DND-41 (cell line): ENCODE measurements around the gene MIPEP.

Source experiments
- CTCF ChIP-seq: IDR thresholded peaks from 2 replicates; pipeline ENCODE4 v1.5.1; 2012; ENCODE audit warnings: borderline replicate concordance, low read length, moderate library complexity, mild to moderate bottlenecking; ENCODE audit not compliant: poor library complexity, severe bottlenecking; ENCODE audit errors: extremely low read depth
- EZH2 ChIP-seq: IDR thresholded peaks from 3 replicates; pipeline ENCODE4 v1.6.1; 2012; ENCODE audit warnings: borderline replicate concordance, low read depth, mild to moderate bottlenecking, moderate library complexity, low read length, inconsistent platforms; ENCODE audit not compliant: severe bottlenecking

DNA sequence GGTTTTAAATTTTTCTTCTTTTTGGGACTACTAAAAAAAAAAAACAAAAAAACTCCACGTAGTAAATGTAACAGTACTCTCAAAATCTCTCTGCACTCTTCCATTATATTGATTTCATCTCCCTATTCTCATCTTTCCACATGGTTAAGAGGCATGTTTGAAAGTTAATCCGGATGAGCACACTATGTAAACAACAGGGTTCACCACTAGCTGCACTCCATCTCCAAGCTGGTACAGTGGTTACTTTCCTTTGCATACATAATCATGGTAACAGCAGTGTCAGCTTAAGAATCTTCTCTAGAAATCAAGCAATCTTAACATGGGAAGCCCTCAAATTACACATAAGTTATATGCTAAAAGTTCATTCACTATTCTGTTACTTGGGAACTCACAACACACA lies 92.6 kb downstream of the MIPEP start:
- TF ChIP-seq CTCF (no peak), EZH2 (no peak)
